Smooth muscle cell (in vitro differentiated cells): ENCODE data around the gene CROCC. TPM values are rescaled to one million over a fixed set of nuclear protein-coding genes. Genes with fewer than 3 reads are reported as not detected.

ENCODE experiments used
- DNase-seq: peaks from one replicate; lab custom pipeline; 2025; ENCODE audit not compliant: unreplicated experiment; lab: John Stamatoyannopoulos, UW
- H2AFZ ChIP-seq: fragments of 200-600 bp; sonication (generic); 2 replicates; pipeline ENCODE4 v1.6.0; 2016; ENCODE audit warnings: antibody characterized with exemption, low read depth, mild to moderate bottlenecking
- H3F3A ChIP-seq: fragments of 200-600 bp; sonication (generic); 2 replicates; pipeline ENCODE4 v1.6.0; 2017; ENCODE audit warnings: antibody characterized with exemption, low read depth
- H3K27ac ChIP-seq: fragments of 200-600 bp; sonication (generic); 2 replicates; pipeline ENCODE4 v1.5.1; 2016; ENCODE audit warnings: low read depth, mild to moderate bottlenecking
- H3K27me3 ChIP-seq: fragments of 200-600 bp; sonication (generic); 2 replicates; pipeline ENCODE4 v1.6.1; 2016; ENCODE audit warnings: low read depth, mild to moderate bottlenecking
- H3K36me3 ChIP-seq: fragments of 200-600 bp; sonication (generic); 2 replicates; pipeline ENCODE4 v1.5.1; 2016; ENCODE audit warnings: low read depth
- H3K4me1 ChIP-seq: fragments of 200-600 bp; sonication (generic); 2 replicates; pipeline ENCODE4 v1.5.1; 2016; ENCODE audit warnings: low read depth
- H3K4me2 ChIP-seq: fragments of 200-600 bp; sonication (generic); 2 replicates; pipeline ENCODE4 v1.6.0; 2016; ENCODE audit warnings: mild to moderate bottlenecking
- H3K4me3 ChIP-seq: fragments of 200-600 bp; sonication (generic); 2 replicates; pipeline ENCODE4 v1.5.1; 2016; ENCODE audit warnings: mild to moderate bottlenecking
- H3K79me2 ChIP-seq: fragments of 200-600 bp; sonication (generic); 2 replicates; pipeline ENCODE4 v1.6.0; 2016; ENCODE audit warnings: low read depth, mild to moderate bottlenecking
- H3K9ac ChIP-seq: fragments of 200-600 bp; sonication (generic); 2 replicates; pipeline ENCODE4 v1.6.0; 2016; ENCODE audit warnings: low read depth
- H3K9me3 ChIP-seq: fragments of 200-600 bp; sonication (generic); replicated peaks from 2 replicates; pipeline ENCODE4 v1.5.1; 2016; ENCODE audit warnings: low read depth
- H4K20me1 ChIP-seq: fragments of 200-600 bp; sonication (generic); 2 replicates; pipeline ENCODE4 v1.6.0; 2016; ENCODE audit warnings: low read depth
- CTCF ChIP-seq: fragments of 200-600 bp; sonication (generic); IDR thresholded peaks from 2 replicates; pipeline ENCODE4 v1.5.1; 2017; ENCODE audit warnings: borderline replicate concordance, mild to moderate bottlenecking, antibody characterized with exemption; ENCODE audit not compliant: insufficient read depth, poor library complexity, severe bottlenecking
- WGBS: methylation state at CpG from one replicate; pipeline ENCODE4 v1.1.7; 2016; ENCODE audit warnings: low lambda C conversion rate; 5-methylcytosine and 5-hydroxymethylcytosine counted together
- polyA plus RNA-seq: library from polyadenylated mRNA; unstranded; fragments of >200 nt; fragmentation: Nextera tagmentation; extraction: Ambion mirVana; gene quantifications from 2 replicates; pipeline ENCODE4 v1.2.1, GENCODE V29; 2016
- total RNA-seq: library from RNA; depleted of rRNA; stranded (reverse); fragments of >200 nt; gene quantifications from 2 replicates; pipeline ENCODE4 v1.2.3, GENCODE V29; 2014

CROCC gene
- total and polyA plus RNA-seq, 2 experiments from 2014 or later, result 19.7 to 24.0 TPM

DNA sequence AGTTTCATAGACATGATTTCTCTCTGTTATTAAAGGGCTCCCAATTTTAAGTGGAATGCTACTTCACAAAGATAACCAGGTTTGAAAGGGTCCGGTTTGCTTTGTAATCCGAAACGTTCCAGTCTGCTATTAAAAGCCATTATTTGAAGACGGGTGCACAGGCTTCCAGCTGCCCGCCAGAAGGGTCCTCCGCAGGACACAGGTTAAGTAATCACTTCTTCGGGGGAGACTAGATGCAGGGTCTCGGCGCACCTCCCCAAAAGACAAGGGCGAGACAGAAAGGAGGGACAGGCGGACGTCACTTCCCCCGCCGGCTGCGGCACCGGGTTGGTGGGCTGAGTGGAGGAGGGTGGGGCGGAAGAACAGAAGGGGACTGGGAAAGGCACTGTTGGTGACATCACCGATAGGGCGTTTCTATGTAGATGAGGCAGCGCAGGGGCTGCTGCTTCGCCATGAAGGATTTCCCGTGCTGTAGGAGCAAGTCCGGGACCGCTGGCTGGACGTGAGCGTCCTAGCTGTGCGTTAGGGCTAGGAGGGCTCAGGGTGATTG, 17.1 kb upstream of the CROCC start:
- Histone ChIP-seq H3K4me1 (peaks cover 17% of the 10 kb centered on the region), H3K9ac (peak overlapping the region; percentile 100), H2AFZ (peak overlapping the region; percentile 97), H4K20me1 (no peaks in the 10 kb centered on the region), H3F3A (peaks cover 27% of the 10 kb centered on the region), H3K27me3 (no peaks in the 10 kb centered on the region), H3K79me2 (no peaks in the 10 kb centered on the region), H3K9me3 (no peaks in the 10 kb centered on the region), H3K4me3 (peak overlapping the region; percentile 61), H3K36me3 (no peaks in the 10 kb centered on the region), H3K4me2 (peak overlapping the region; percentile 85), H3K27ac (peak overlapping the region; percentile 98)
- DNase-seq, result peak; percentile 77
- no peak for TF ChIP-seq CTCF
- WGBS, result under 1% methylated on average over 27 of the region's 27 CpGs

GRCh38 chr1:16905110-16905867, 16.4 kb upstream of the CROCC start:
- Histone ChIP-seq H3K27ac (peak overlapping the region; percentile 98), H3K9me3 (no peaks in the 10 kb centered on the region), H3K27me3 (no peaks in the 10 kb centered on the region), H2AFZ (peak overlapping the region; percentile 97), H3K4me3 (peak overlapping the region; percentile 61), H3K9ac (peak overlapping the region; percentile 100), H3F3A (peaks cover 27% of the 10 kb centered on the region), H3K36me3 (no peaks in the 10 kb centered on the region), H4K20me1 (no peaks in the 10 kb centered on the region), H3K4me1 (peaks cover 17% of the 10 kb centered on the region), H3K4me2 (peak overlapping the region; percentile 85), H3K79me2 (no peaks in the 10 kb centered on the region)
- WGBS, result 7% methylated on average over 12 of the region's 12 CpGs
- no peak for DNase-seq
- no peak for TF ChIP-seq CTCF

GRCh38 chr1:16905868-16906702, 15.6 kb upstream of the CROCC start:
- Histone ChIP-seq H3K9ac (no peak overlapping the region), H2AFZ (no peak overlapping the region), H3K79me2 (no peaks in the 10 kb centered on the region), H3K9me3 (no peaks in the 10 kb centered on the region), H3K4me1 (peaks cover 17% of the 10 kb centered on the region), H3K27ac (peak overlapping the region; percentile 98), H3K4me3 (no peak overlapping the region), H4K20me1 (no peaks in the 10 kb centered on the region), H3F3A (peaks cover 27% of the 10 kb centered on the region), H3K36me3 (no peaks in the 10 kb centered on the region), H3K4me2 (peak overlapping the region; percentile 22), H3K27me3 (no peaks in the 10 kb centered on the region)
- no peak for TF ChIP-seq CTCF
- WGBS, result 59% methylated on average over 11 of the region's 11 CpGs
- DNase-seq, result no peak
